ENCODE results near the gene SMIM22. TPM values are rescaled to one million over a fixed set of nuclear protein-coding genes. Genes with fewer than 3 reads are reported as not detected.

The SMIM22 gene
- total RNA-seq, 2 experiments from 2014 or later, result not detected

DNA sequence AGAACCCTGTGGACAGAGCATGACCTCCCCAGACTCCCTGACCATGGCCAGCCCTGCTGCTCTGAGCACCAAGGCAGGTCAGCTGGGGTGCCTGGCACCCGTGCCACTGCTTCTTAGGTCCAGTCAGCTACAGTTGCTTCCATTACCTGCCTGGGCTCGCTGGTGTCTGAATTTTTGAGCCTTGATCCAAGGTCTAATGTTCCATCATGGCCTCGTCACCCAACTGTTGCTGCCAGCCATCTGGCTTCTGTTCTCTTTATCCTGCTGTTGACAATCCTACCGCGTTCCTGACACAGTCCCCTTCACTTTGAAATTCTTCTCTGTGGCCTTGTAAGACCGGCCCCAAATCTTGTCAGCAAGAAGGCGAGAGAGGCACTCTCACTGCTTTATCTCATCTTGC lies 35.2 kb downstream of the SMIM22 start:
- no peak for DNase-seq
- Mint-ChIP-seq H3K4me3 (no peak overlapping the region), H3K36me3 (peaks cover 40% of the 10 kb centered on the region), H3K27ac (no peak overlapping the region), H3K4me1 (peaks cover 10% of the 10 kb centered on the region), H3K9me3 (ENCODE audit: low read depth) (no peaks in the 10 kb centered on the region), H3K27me3 (no peaks in the 10 kb centered on the region)
- CTCF ChIA-PET, result no interaction called here
- no peak for ATAC-seq

DNA sequence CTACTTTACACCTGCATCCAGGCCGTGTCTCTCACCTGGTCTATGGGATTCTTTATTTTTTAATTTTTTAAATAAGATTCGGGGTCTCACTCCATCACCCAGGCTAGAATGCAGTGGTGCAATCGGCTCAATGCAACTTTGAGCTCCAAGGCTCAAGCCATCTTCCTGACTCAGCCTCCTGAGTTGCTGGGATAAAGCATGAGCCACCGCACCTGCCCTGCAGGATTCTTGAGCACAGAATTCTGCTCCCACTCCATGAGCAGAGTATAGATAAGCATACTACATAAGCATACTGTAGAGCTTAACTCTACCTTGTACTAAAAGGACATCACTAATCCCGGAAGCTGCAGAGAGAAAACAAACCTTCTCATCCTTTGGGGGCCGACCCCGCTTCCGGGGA lies 36.4 kb downstream of the SMIM22 start:
- H3K27ac Mint-ChIP-seq, result no peak overlapping the region
- peaks cover 42% of the 10 kb centered on the region for H3K36me3 Mint-ChIP-seq
- CTCF ChIA-PET, result no interaction called here
- peaks cover 10% of the 10 kb centered on the region for H3K4me1 Mint-ChIP-seq
- no peak for DNase-seq
- H3K4me3 Mint-ChIP-seq, result no peak overlapping the region
- H3K27me3 Mint-ChIP-seq, result no peaks in the 10 kb centered on the region
- ATAC-seq, result no peak
- no peaks in the 10 kb centered on the region for H3K9me3 Mint-ChIP-seq (ENCODE audit: low read depth)

- peaks cover 10% of the 10 kb centered on the region for H3K4me1 Mint-ChIP-seq
- no peaks in the 10 kb centered on the region for H3K9me3 Mint-ChIP-seq (ENCODE audit: low read depth)
- H3K27ac Mint-ChIP-seq, result no peak overlapping the region
- no peaks in the 10 kb centered on the region for H3K27me3 Mint-ChIP-seq
- DNase-seq (no peak), ATAC-seq (no peak)
- CTCF ChIA-PET, result no interaction called here
- peaks cover 45% of the 10 kb centered on the region for H3K36me3 Mint-ChIP-seq
- H3K4me3 Mint-ChIP-seq, result no peak overlapping the region
Observed at GRCh38 chr16:4832698-4833343, 37.7 kb downstream of the SMIM22 start.

DNA sequence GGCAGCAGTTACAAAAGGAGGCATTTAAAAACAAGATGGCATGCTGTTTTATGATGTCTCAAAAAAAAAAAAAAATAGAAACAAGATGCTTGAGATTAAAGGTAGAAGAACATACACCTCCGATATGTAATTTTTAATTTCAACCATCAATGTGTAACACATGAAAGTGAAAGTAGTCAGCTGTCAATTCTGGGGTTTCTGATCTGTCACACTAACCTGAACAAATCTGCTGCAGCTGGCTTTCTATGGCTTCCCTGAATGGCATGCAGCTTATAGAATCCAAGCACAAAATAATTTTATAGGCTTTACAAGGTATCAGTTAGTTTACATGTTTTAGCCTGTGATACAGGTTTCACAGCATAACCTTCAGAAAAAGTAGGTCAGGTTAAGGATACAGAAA lies 38.4 kb downstream of the SMIM22 start:
- peaks cover 47% of the 10 kb centered on the region for H3K36me3 Mint-ChIP-seq
- DNase-seq, result no peak
- H3K4me3 Mint-ChIP-seq, result no peak overlapping the region
- no peaks in the 10 kb centered on the region for H3K9me3 Mint-ChIP-seq (ENCODE audit: low read depth)
- ATAC-seq, result no peak
- CTCF ChIA-PET, result interaction anchor here (0.6 to 1.1 kb wide), 3 partner anchors 9 to 101 kb away, joined by 3 to 5 read pairs (median 3); no protein-coding TSS in a partner anchor
- H3K4me1 Mint-ChIP-seq, result peaks cover 10% of the 10 kb centered on the region
- H3K27me3 Mint-ChIP-seq, result no peaks in the 10 kb centered on the region
- no peak overlapping the region for H3K27ac Mint-ChIP-seq

- Mint-ChIP-seq H3K36me3 (peaks cover 48% of the 10 kb centered on the region), H3K27me3 (no peaks in the 10 kb centered on the region)
Observed at GRCh38 chr16:4836727-4837126, 41.6 kb downstream of the SMIM22 start.

DNA sequence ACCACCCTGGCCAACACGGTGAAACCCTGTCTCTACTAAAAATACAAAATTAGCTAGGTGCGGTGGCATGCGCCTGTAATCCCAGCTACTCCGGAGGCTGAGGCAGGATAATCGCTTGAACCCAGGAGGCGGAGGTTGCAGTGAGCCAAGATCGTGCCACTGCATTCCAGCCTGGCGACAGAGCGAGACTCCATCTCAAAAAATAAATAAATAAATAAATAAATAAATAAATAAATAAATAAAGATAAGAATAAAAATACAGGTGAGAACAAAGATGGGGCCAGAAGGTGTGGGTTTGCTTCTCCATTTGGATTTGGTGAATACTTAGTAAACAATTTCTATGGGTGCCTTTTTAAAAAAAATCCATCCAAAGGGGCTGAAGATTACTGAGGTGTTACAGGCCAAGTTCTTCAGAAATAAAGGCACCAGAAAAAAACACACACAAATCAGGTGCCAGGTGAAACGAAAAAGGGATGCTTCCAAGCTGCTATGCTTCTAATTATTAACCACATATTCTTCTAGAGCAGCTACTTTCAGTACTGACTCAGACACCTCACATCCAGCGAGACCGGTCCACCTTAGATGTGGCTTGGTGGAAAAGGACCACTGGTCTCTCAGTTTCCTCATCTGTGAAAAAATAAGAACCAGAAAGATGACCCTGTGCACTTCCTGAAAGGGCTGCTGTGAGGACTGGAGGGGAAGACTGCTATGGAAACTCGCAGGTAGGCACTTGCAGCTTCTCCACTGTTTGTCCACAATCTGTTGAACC lies 42.7 kb downstream of the SMIM22 start:
- Mint-ChIP-seq H3K9me3 (ENCODE audit: low read depth) (no peaks in the 10 kb centered on the region), H3K27ac (no peak overlapping the region), H3K27me3 (no peaks in the 10 kb centered on the region), H3K36me3 (peaks cover 44% of the 10 kb centered on the region), H3K4me3 (no peak overlapping the region), H3K4me1 (peaks cover 14% of the 10 kb centered on the region)
- no peak for DNase-seq
- CTCF ChIA-PET, result interaction anchor here (1.5 kb wide), 1 partner anchor 9 kb away, joined by 4 read pairs; the partner anchor contains the start of genes GLYR1 and UBN1
- ATAC-seq, result no peak

More at GRCh38 chr16:4836727-4837126, 41.6 kb downstream of the SMIM22 start:
- ATAC-seq (no peak), DNase-seq (no peak)
- CTCF ChIA-PET, result no interaction called here
- Mint-ChIP-seq H3K9me3 (ENCODE audit: low read depth) (no peaks in the 10 kb centered on the region), H3K4me3 (no peak overlapping the region), H3K27ac (no peak overlapping the region), H3K4me1 (peaks cover 14% of the 10 kb centered on the region)

DNA sequence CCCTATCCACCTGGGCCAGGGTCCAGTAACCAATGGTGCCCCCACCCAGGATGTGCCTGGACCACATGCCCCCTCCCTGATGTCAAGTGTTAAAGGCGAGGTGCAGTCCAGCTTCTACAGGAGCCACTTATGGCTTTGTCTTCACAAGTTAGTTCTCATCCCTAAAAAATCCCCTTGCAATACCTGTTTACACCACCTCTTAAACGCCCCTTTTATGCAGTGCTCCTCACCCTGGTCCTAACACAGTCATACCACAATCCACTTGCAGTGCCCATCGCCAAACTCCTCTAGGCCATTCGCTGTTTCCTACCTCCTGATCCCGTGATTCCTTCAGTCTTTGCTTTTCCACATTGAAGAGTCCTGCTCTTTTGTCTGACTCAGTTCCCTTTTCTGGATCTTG lies 44.8 kb downstream of the SMIM22 start:
- peaks cover 54% of the 10 kb centered on the region for H3K36me3 Mint-ChIP-seq
- no peaks in the 10 kb centered on the region for H3K27me3 Mint-ChIP-seq
- no peaks in the 10 kb centered on the region for H3K9me3 Mint-ChIP-seq (ENCODE audit: low read depth)
- peak overlapping the region; percentile 3 for H3K27ac Mint-ChIP-seq
- DNase-seq, result no peak
- H3K4me3 Mint-ChIP-seq, result no peak overlapping the region
- no peak for ATAC-seq
- CTCF ChIA-PET, result no interaction called here
- peaks cover 7% of the 10 kb centered on the region for H3K4me1 Mint-ChIP-seq

DNA sequence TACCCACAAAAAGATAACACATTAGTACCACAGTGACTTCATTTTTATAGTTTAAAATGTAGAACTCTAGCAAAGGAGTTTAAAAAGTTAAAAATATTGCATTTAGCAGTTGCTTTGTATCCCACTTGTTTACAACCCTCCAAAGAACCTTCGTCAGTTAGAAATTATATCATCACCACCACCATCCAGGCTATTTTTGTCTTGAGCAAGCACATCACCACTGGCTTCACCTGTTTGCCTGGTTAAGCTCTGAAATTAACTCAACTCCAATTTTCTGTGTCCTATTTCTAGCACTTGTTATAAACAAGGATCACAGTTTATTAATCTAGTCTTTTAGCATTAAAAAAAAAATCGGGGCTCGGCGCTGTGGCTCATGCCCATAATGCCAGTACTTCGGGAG lies 45.8 kb downstream of the SMIM22 start:
- Mint-ChIP-seq H3K27ac (peak overlapping the region; percentile 4), H3K36me3 (peaks cover 58% of the 10 kb centered on the region), H3K9me3 (ENCODE audit: low read depth) (no peaks in the 10 kb centered on the region), H3K4me3 (no peak overlapping the region), H3K27me3 (no peaks in the 10 kb centered on the region), H3K4me1 (peaks cover 16% of the 10 kb centered on the region)
- no peak for ATAC-seq
- CTCF ChIA-PET, result no interaction called here
- DNase-seq, result no peak

Other genes starting within 250 kb of the SMIM22 start
- gene C16orf96, start 239.0 kb upstream of the SMIM22 start, total RNA-seq, result under 1 TPM in 1 of 2 experiments, not detected in 1; 0.14 TPM
- gene UBALD1, start 180.5 kb upstream of the SMIM22 start, total RNA-seq, result 10 to 100 TPM; 20.2 to 27.7 TPM
- gene MGRN1, start 170.5 kb upstream of the SMIM22 start, total RNA-seq, result 10 to 100 TPM; 76.9 to 92.1 TPM
- gene NUDT16L1, start 101.8 kb upstream of the SMIM22 start, total RNA-seq, result 10 to 100 TPM; 31.6 to 35.6 TPM
- 10 to 100 TPM; 16.2 to 17.1 TPM for gene ANKS3, start 61.1 kb upstream of the SMIM22 start, total RNA-seq
- gene DNAAF8, start 60.8 kb upstream of the SMIM22 start, total RNA-seq, result under 1 TPM in 1 of 2 experiments, not detected in 1; 0.30 TPM
- gene ZNF500, start 28.2 kb upstream of the SMIM22 start, total RNA-seq, result 10 to 100 TPM; 10.4 to 12.2 TPM
- gene SEPTIN12, start 7.0 kb upstream of the SMIM22 start, total RNA-seq, result not detected
- 1 to 10 TPM; 5.3 to 7.9 TPM for gene ROGDI, start 7.3 kb downstream of the SMIM22 start, total RNA-seq
- 100 to 1,000 TPM in 1 of 2 experiments, 10 to 100 TPM in 1; 85.2 to 109 TPM for gene GLYR1, start 51.9 kb downstream of the SMIM22 start, total RNA-seq
- 10 to 100 TPM; 45.1 to 46.3 TPM for gene UBN1, start 52.1 kb downstream of the SMIM22 start, total RNA-seq
- under 1 TPM in 1 of 2 experiments, not detected in 1; 0.09 TPM for gene PPL, start 141.8 kb downstream of the SMIM22 start, total RNA-seq
- not detected for gene SEC14L5, start 163.0 kb downstream of the SMIM22 start, total RNA-seq
- gene NAGPA, start 238.6 kb downstream of the SMIM22 start, total RNA-seq, result 10 to 100 TPM in 1 of 2 experiments, 1 to 10 TPM in 1; 9.7 to 12.1 TPM